Naive thymus-derived CD4-positive, alpha-beta T cell (primary cell): ENCODE measurements around the gene TMED5. TPM values are rescaled to one million over a fixed set of nuclear protein-coding genes. Genes with fewer than 3 reads are reported as not detected.
A peak's percentile ranks its signal among the peaks of the same experiment; 100 is the strongest.

ENCODE experiments used
- ATAC-seq: fragments of 150-1000 bp; cut with Tn5 transposase; 2 replicates; pipeline ENCODE4 v1.10.0; 2021; ENCODE audit warnings: mild to moderate bottlenecking, moderate library complexity
- CTCF ChIA-PET: fragments of 350-600 bp; sonication (Branson Sonifier 250); formaldehyde crosslinking; loops from one replicate; lab custom pipeline; 2021; ENCODE audit warnings: antibody characterized with exemption; lab: Charles Lee
- POLR2A ChIA-PET: fragments of 350-600 bp; sonication (Branson Sonifier 250); formaldehyde crosslinking; loops from one replicate; lab custom pipeline; 2021; ENCODE audit warnings: antibody characterized with exemption, inconsistent platforms; lab: Charles Lee
- DNase-seq, 9 donors: peaks; one replicate each; pipeline versions ENCODE4 v3.0.0 to v3.0.0-alpha.2; 2020 to 2022; ENCODE audit warnings: mixed read lengths in 1 of 9
- H3K27ac ChIP-seq: one replicate; pipeline ENCODE4 v1.7.0; 2013; ENCODE audit warnings: mild to moderate bottlenecking, low read depth, low read length, moderate library complexity
- H3K27me3 ChIP-seq, 2 donors: one replicate each; pipeline ENCODE4 v1.7.0; 2013; ENCODE audit warnings: low read length in 2 of 2, mild to moderate bottlenecking in 2 of 2, moderate library complexity in 2 of 2; ENCODE audit not compliant: control insufficient read depth in 2 of 2, insufficient read depth in 2 of 2
- H3K36me3 ChIP-seq, 3 experiments: 1 replicate in 2 of 3; 2 replicates in 1 of 3; pipeline ENCODE4 v1.7.0; 2013; ENCODE audit warnings: low read length in 3 of 3, mild to moderate bottlenecking in 3 of 3, moderate library complexity in 1 of 3; ENCODE audit not compliant: insufficient read depth in 3 of 3, control insufficient read depth in 2 of 3
- H3K4me1 ChIP-seq, 2 donors: one replicate each; pipeline ENCODE4 v1.7.0; 2013; ENCODE audit warnings: low read length in 2 of 2, mild to moderate bottlenecking in 2 of 2, moderate library complexity in 1 of 2; ENCODE audit not compliant: control insufficient read depth in 2 of 2, insufficient read depth in 2 of 2
- H3K4me3 ChIP-seq: 2 replicates; pipeline ENCODE4 v1.7.0; 2013; ENCODE audit warnings: mild to moderate bottlenecking, low read length
- H3K9me3 ChIP-seq, 3 experiments: 1 replicate in 2 of 3; 2 replicates in 1 of 3; pipeline ENCODE4 v1.7.0; 2013; ENCODE audit warnings: low read length in 3 of 3; ENCODE audit not compliant: control insufficient read depth in 2 of 3
- H3K27ac Mint-ChIP-seq, 9 donors: one replicate each; pipeline ENCODE4 v1.8.0; 2020 to 2022; ENCODE audit warnings: mixed read lengths in 9 of 9, mild to moderate bottlenecking in 8 of 9, moderate library complexity in 5 of 9, inconsistent platforms in 2 of 9
- H3K27me3 Mint-ChIP-seq, 5 donors: one replicate each; pipeline ENCODE4 v1.8.0; 2021 to 2022; ENCODE audit warnings: mixed read lengths in 5 of 5, mild to moderate bottlenecking in 1 of 5
- H3K36me3 Mint-ChIP-seq, 5 donors: one replicate each; pipeline ENCODE4 v1.8.0; 2020 to 2022; ENCODE audit warnings: mixed read lengths in 5 of 5, mild to moderate bottlenecking in 3 of 5, inconsistent platforms in 1 of 5
- H3K4me1 Mint-ChIP-seq, 7 donors: one replicate each; pipeline ENCODE4 v1.8.0; 2020 to 2022; ENCODE audit warnings: mixed read lengths in 7 of 7, mild to moderate bottlenecking in 3 of 7, inconsistent platforms in 1 of 7
- H3K4me3 Mint-ChIP-seq, 10 donors: one replicate each; pipeline ENCODE4 v1.8.0; 2020 to 2022; ENCODE audit warnings: mild to moderate bottlenecking in 10 of 10, mixed read lengths in 10 of 10, moderate library complexity in 6 of 10, inconsistent platforms in 2 of 10
- H3K9me3 Mint-ChIP-seq, 11 donors: one replicate each; pipeline ENCODE4 v1.8.0; 2020 to 2022; ENCODE audit warnings: mixed read lengths in 11 of 11, mild to moderate bottlenecking in 4 of 11, inconsistent platforms in 1 of 11, moderate library complexity in 1 of 11
- intact Hi-C, 2 donors: fragments of 100-400 bp; cut with micrococcal nuclease; formaldehyde crosslinking; loops; one replicate each; pipeline ENCODE4 v1.15.1; 2023
- polyA plus RNA-seq, 2 donors: library from polyadenylated mRNA; unstranded; fragments of 300-500 nt; fragmentation: Illumina TruSeq; gene quantifications; one replicate each; pipeline ENCODE4 v1.2.3, GENCODE V29; 2021
- total RNA-seq, 6 experiments: library from RNA in 5 of 6; stranded (reverse) in 5 of 6; gene quantifications; 1 replicate in 5 of 6; 2 replicates in 1 of 6; pipeline ENCODE4 v1.2.3 and lab custom pipeline; 2021 to 2026

TMED5 gene
- total and polyA plus RNA-seq, 7 experiments from 2014 or later, result 17.6 to 60.0 (median 40.8) TPM

DNA sequence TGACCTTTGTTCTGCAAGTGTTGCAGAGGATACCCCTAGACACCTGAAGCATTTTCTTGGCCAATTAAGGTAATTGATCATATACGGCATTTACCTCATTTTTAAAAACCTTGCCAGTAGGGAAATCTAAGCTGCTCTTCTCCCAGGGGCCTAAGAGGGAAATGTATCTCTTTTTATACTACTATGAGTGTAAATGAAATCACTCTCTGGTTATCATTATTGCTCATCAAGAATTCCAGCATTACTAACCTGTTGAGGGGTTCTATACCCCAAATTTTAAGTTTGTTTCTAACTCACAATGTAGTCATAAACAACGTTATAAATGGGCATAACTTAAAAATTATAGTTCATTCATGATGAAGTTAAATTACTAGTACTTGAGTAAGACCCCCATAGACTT, 27.4 kb downstream of the TMED5 start:
- Mint-ChIP-seq H3K27ac (peak overlapping the region in 4 of 9 donors; percentile 12 to 62 (median 28)), H3K36me3 (peaks cover 0 to 56% (median 39%) of the 10 kb centered on the region in 5 donors), H3K4me3 (no peak overlapping the region), H3K27me3 (no peaks in the 10 kb centered on the region), H3K4me1 (peaks cover 0 to 22% (median 6%) of the 10 kb centered on the region in 7 donors), H3K9me3 (no peaks in the 10 kb centered on the region)
- H3K27ac ChIP-seq, result no peak overlapping the region
- H3K36me3 ChIP-seq, result peaks cover 4 to 35% (median 6%) of the 10 kb centered on the region in 3 experiments
- intact Hi-C loops, result loop anchor here in 1 of 2 donors (2.0 kb wide), 1 partner anchor 18 kb away; no protein-coding TSS in a partner anchor
- no peaks in the 10 kb centered on the region for H3K27me3 ChIP-seq
- H3K4me3 ChIP-seq, result no peak overlapping the region
- POLR2A ChIA-PET, result interaction anchor here (1.4 kb wide), 1 partner anchor 72 kb away, joined by 4 read pairs; no protein-coding TSS in a partner anchor
- ATAC-seq, result no peak
- no peaks in the 10 kb centered on the region for H3K9me3 ChIP-seq
- no peak for DNase-seq
- no peaks in the 10 kb centered on the region for H3K4me1 ChIP-seq
- CTCF ChIA-PET, result no interaction called here

DNA sequence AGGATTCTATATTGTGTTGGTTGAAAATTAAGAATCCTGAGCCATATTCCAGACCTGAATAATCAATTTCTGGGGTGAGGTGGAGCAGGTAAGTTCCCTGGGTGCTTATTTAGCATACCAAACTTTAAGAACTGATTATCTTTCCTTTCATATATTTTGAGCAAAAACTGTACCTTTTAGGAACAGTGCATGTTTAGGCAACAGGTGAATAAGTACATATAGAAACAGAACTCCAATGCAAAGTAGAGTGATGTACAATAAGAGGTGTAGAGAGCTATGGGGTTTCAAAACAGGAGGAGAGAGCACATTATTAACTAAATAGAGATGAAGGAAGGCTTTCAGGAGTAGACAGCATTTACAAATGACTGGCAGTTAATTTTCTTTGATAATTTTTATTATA, 28.7 kb downstream of the TMED5 start:
- ChIA-PET CTCF (no interaction called here), POLR2A (no interaction called here)
- DNase-seq (no peak), ATAC-seq (no peak)
- H3K27me3 Mint-ChIP-seq, result no peaks in the 10 kb centered on the region
- H3K27ac Mint-ChIP-seq, result peak overlapping the region in 4 of 9 donors; percentile 0 to 71 (median 30)
- peaks cover 0 to 67% (median 39%) of the 10 kb centered on the region in 5 donors for H3K36me3 Mint-ChIP-seq
- H3K9me3 Mint-ChIP-seq, result peaks cover 0 to 2% (median 0%) of the 10 kb centered on the region in 11 donors
- Histone ChIP-seq H3K27me3 (no peaks in the 10 kb centered on the region), H3K36me3 (peaks cover 0 to 29% (median 3%) of the 10 kb centered on the region in 3 experiments), H3K27ac (no peak overlapping the region), H3K9me3 (no peaks in the 10 kb centered on the region), H3K4me3 (no peak overlapping the region), H3K4me1 (no peaks in the 10 kb centered on the region)
- H3K4me1 Mint-ChIP-seq, result peaks cover 4 to 21% (median 6%) of the 10 kb centered on the region in 7 donors
- intact Hi-C loops, result no loop called here
- no peak overlapping the region for H3K4me3 Mint-ChIP-seq

DNA sequence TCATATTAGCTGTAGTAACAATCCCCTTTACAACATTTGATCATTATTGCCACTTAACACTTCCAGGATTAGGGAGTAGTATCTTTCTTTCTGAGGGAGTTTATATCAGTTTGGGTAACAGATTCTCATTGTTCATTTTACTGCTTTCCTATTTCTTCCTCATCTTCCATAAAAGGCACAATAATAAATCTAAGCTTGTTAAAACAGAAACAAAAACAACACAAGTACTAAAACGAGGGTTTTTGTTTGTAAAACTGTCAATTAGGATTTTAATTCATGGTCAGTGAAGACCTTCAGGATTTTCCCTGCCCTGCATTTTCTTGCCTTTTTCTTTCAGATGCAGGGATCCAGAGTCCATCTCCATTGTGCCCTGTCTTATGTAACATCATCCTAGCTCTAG, 29.5 kb downstream of the TMED5 start:
- POLR2A ChIA-PET, result interaction anchor here (0.8 kb wide), 1 partner anchor 52 kb away, joined by 3 read pairs; no protein-coding TSS in a partner anchor
- H3K27ac Mint-ChIP-seq, result peak overlapping the region in 7 of 9 donors; percentile 1 to 65 (median 28)
- peaks cover 0 to 17% (median 5%) of the 10 kb centered on the region in 7 donors for H3K4me1 Mint-ChIP-seq
- ATAC-seq (no peak), DNase-seq (no peak)
- H3K9me3 Mint-ChIP-seq, result peaks cover 0 to 2% (median 0%) of the 10 kb centered on the region in 11 donors
- H3K4me3 Mint-ChIP-seq, result no peak overlapping the region
- Histone ChIP-seq H3K27ac (no peak overlapping the region), H3K27me3 (no peaks in the 10 kb centered on the region), H3K36me3 (peaks cover 0 to 24% (median 3%) of the 10 kb centered on the region in 3 experiments), H3K4me1 (no peaks in the 10 kb centered on the region), H3K4me3 (no peak overlapping the region), H3K9me3 (no peaks in the 10 kb centered on the region)
- no peaks in the 10 kb centered on the region for H3K27me3 Mint-ChIP-seq
- CTCF ChIA-PET, result interaction anchor here (1.1 kb wide), 1 partner anchor 9 kb away, joined by 5 read pairs; no protein-coding TSS in a partner anchor
- H3K36me3 Mint-ChIP-seq, result peaks cover 0 to 64% (median 35%) of the 10 kb centered on the region in 5 donors
- intact Hi-C loops, result no loop called here

DNA sequence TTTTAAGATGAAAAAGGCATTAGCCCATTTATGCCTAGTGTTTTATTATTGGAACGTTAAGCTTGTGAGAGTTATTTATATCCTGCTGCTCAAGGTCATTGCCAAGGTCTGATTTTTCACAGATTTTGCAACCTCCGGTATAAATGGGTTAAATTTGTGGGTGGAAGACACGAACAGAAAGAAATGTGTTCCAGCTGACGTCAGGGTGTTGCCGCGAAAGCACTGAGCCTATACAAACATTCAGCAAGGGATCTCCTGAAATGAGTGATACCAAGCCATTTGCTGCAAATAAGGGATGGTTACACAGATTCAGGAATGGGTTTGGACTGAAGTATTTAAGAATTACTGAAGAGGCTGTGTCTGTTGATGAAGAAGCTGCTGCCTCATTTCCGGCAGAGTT, 32.2 kb downstream of the TMED5 start:
- H3K36me3 Mint-ChIP-seq, result peaks cover 0 to 54% (median 35%) of the 10 kb centered on the region in 5 donors
- H3K9me3 Mint-ChIP-seq, result peaks cover 0 to 2% (median 0%) of the 10 kb centered on the region in 11 donors
- ChIA-PET CTCF (no interaction called here), POLR2A (no interaction called here)
- H3K36me3 ChIP-seq, result peaks cover 0 to 15% (median 3%) of the 10 kb centered on the region in 3 experiments
- H3K27me3 ChIP-seq, result no peaks in the 10 kb centered on the region
- DNase-seq (no peak), ATAC-seq (no peak)
- H3K27ac ChIP-seq, result no peak overlapping the region
- no peak overlapping the region for H3K4me3 ChIP-seq
- H3K4me3 Mint-ChIP-seq, result no peak overlapping the region
- H3K4me1 ChIP-seq, result no peaks in the 10 kb centered on the region
- no peaks in the 10 kb centered on the region for H3K27me3 Mint-ChIP-seq
- no peaks in the 10 kb centered on the region for H3K9me3 ChIP-seq
- intact Hi-C loops, result loop anchor here in 1 of 2 donors (5.0 kb wide), 1 partner anchor 34 kb away; the partner anchor contains the start of genes CCDC18 and TMED5
- peaks cover 0 to 11% (median 0%) of the 10 kb centered on the region in 7 donors for H3K4me1 Mint-ChIP-seq
- H3K27ac Mint-ChIP-seq, result peak overlapping the region in 2 of 9 donors; percentile 18 to 43

DNA sequence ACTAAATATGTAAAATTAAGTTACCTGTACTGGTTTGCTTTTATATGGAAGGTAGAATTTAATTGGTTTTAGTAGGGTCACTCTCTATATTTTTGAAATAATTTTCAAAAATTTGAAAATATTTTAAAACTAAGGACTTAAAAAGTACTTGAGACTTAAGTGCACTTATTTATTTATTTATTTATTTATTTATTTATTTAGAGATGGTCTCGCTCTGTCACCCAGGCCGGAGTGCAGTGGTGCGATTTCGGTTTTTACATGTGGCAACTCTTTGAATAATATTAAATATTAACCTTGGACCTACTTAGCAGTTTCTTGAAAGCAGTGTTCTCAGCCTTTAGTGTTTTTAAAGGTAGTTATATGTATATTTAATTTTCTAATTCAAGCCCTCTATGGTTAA, 36.4 kb downstream of the TMED5 start:
- DNase-seq (no peak), ATAC-seq (no peak)
- POLR2A ChIA-PET, result no interaction called here
- CTCF ChIA-PET, result no interaction called here
- no peaks in the 10 kb centered on the region for H3K27me3 ChIP-seq
- no peak overlapping the region for H3K27ac ChIP-seq
- H3K4me3 ChIP-seq, result no peak overlapping the region
- H3K4me1 Mint-ChIP-seq, result peaks cover 0 to 10% (median 4%) of the 10 kb centered on the region in 7 donors
- no peak overlapping the region for H3K4me3 Mint-ChIP-seq
- H3K27ac Mint-ChIP-seq, result no peak overlapping the region
- H3K9me3 Mint-ChIP-seq, result peaks cover 0 to 2% (median 0%) of the 10 kb centered on the region in 11 donors
- intact Hi-C loops, result loop anchor here in 1 of 2 donors (5.0 kb wide), 1 partner anchor 34 kb away; no protein-coding TSS in a partner anchor
- no peaks in the 10 kb centered on the region for H3K27me3 Mint-ChIP-seq
- H3K36me3 ChIP-seq, result peaks cover 0 to 4% (median 1%) of the 10 kb centered on the region in 3 experiments
- H3K9me3 ChIP-seq, result no peaks in the 10 kb centered on the region
- H3K4me1 ChIP-seq, result no peaks in the 10 kb centered on the region
- peaks cover 0 to 25% (median 12%) of the 10 kb centered on the region in 5 donors for H3K36me3 Mint-ChIP-seq

DNA sequence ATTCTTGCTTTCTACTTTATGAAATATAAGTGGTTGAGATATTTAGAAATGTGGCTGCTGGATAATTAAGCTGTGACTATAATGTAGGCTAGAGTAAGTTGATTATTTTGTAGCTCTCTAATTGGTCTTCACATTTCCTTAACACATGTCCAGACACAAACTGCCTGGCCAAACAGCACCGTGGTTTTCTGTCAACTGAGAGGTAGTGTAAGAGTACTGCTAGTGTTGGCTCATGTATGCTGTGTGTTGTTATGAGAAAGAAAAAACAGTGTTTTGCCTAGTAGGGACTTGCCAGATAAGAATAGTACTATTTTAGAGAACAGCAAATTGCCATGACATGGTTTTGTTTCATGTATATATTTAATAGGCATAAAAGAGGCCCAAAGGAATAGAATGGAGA, 37.1 kb downstream of the TMED5 start:
- H3K27ac Mint-ChIP-seq, result peak overlapping the region in 5 of 9 donors; percentile 4 to 30 (median 26)
- CTCF ChIA-PET, result no interaction called here
- peaks cover 0 to 2% (median 0%) of the 10 kb centered on the region in 11 donors for H3K9me3 Mint-ChIP-seq
- POLR2A ChIA-PET, result no interaction called here
- no peaks in the 10 kb centered on the region for H3K9me3 ChIP-seq
- no peak overlapping the region for H3K4me3 Mint-ChIP-seq
- H3K27me3 Mint-ChIP-seq, result no peaks in the 10 kb centered on the region
- H3K36me3 ChIP-seq, result peaks cover 0 to 4% (median 0%) of the 10 kb centered on the region in 3 experiments
- H3K4me1 Mint-ChIP-seq, result peaks cover 0 to 12% (median 4%) of the 10 kb centered on the region in 7 donors
- no peaks in the 10 kb centered on the region for H3K27me3 ChIP-seq
- peaks cover 0 to 23% (median 5%) of the 10 kb centered on the region in 5 donors for H3K36me3 Mint-ChIP-seq
- H3K27ac ChIP-seq, result peak overlapping the region; percentile 24
- intact Hi-C loops, result loop anchor here in 1 of 2 donors (5.0 kb wide), 1 partner anchor 34 kb away; no protein-coding TSS in a partner anchor
- ATAC-seq (no peak), DNase-seq (no peak)
- H3K4me3 ChIP-seq, result no peak overlapping the region
- H3K4me1 ChIP-seq, result no peaks in the 10 kb centered on the region
